VCaP (cell line): ENCODE results near the gene TTYH2.

Experiments used
- H3K27ac ChIP-seq: fragments of 450-650 bp; 2 replicates; pipeline ENCODE4 v1.5.1; 2017
- CTCF ChIP-seq: fragments of 450-650 bp; conservative IDR thresholded peaks from 2 replicates; pipeline ENCODE4 v1.5.1; 2017; ENCODE audit warnings: mild to moderate bottlenecking, moderate library complexity

Gene TTYH2

DNA sequence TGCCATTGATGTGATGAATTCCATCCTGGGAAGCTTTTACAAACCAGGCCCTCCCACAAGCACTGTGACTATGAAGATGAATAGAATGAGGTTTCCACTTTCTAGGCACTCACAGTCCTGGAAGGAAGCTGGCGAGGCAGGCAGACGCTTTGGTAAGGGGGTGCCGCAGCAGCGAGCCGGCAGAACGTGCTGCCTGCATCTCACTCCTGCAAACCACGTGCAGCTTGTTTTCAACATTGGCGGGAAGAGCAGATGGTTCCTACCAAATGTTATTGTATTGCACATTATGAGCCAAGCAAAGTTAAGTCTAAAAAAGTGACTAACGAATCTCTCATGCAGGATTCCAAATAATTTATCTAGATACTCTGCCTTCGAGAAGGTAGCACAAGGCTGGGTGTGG, 57.0 kb downstream of the TTYH2 start:
- TF ChIP-seq CTCF, result no peak
- no peak overlapping the region for H3K27ac ChIP-seq

DNA sequence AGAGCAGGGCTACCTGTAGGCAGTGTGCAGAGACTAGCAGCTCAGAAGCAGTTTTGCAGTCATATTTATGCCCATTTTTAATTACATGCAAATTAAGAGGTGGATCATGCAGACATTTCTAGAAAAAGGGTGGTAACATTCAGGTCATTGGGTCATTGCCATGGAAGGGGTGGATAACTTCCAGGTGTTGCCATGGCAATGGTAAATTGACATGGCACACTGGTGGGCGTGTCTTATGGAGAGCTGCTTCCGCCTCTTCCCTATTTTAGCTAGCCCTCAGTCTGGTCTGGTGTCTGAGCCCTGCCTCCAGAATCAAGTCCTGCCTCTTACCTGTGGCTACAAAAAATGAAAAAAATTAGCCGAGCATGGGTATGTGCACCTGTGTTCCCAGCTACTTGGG, 57.9 kb downstream of the TTYH2 start:
- TF ChIP-seq CTCF, result no peak
- H3K27ac ChIP-seq, result no peak overlapping the region

DNA sequence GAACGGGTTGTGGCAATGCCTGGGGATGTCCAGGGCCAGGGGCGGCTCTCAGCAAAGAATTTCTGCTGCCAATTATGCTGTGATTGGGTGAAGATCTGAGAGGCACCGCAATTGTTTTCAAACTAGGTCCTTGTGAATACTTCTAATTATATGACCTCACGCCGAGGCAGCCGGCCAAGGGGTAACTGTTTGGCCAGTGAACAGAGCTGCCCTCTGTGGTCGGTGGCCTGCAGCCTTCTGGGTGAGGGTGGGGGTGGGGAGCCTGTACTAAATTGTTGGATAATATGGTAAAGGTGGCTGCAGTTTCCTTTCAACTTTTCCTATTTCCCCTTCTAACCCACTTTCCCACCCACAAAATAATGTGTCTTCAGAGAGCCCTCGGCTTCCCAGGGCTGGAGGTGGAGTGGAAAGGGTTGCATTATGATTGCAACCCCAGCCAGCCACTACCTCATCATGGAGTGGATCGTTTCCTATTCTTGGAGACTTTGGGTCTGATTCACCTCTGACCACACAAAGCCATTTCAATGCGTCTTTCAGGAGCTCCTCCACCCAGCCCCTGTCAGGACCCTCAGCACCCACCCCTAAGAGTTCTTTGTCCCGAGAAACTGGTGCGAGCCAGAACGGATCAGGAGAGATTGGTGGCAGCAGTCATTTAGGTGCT, 58.7 kb downstream of the TTYH2 start:
- no peak overlapping the region for H3K27ac ChIP-seq
- TF ChIP-seq CTCF, result no peak

GRCh38 chr17:74272731-74273201, 59.4 kb downstream of the TTYH2 start:
- H3K27ac ChIP-seq, result no peak overlapping the region
- no peak for TF ChIP-seq CTCF

DNA sequence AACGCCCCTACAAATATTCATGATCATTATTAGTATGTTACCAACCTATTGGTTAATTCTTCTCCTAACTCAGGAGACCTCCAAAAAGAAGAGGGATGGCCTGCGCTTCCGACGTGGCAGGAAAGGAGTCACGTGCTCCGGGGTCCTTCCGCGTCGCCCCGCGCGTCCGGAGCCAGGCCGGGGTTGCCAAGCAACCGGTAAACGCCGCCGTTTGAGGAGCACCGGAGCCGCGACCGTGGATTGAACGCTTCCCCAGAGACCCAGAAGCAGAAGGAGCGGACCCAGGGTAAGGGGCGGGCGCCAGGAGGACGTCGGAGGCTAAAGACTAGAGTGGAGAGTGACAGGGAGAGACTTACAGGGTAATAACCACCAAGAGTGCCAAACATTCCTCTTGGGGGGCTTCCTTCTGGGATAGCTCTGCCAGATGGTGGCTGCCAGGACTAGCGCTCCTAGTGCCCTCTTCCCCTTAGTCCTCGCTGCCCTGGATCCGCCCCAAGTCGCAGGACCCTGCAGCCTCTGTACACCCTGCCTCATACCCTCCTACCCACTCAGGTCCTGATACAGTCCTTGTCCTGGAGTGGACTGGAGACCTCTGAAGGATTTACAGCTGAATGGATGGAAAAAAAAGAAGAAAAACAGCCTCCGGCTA, 60.8 kb downstream of the TTYH2 start, which contains the start of gene DNAI2:
Gene DNAI2 (plus strand): TSS at position 175 of the 649 bp plus-strand sequence. CDS start 7,584 bp downstream, outside the sequence.
- TF ChIP-seq CTCF, result no peak
- no peak within 1 kb of the TSS for H3K27ac ChIP-seq

DNA sequence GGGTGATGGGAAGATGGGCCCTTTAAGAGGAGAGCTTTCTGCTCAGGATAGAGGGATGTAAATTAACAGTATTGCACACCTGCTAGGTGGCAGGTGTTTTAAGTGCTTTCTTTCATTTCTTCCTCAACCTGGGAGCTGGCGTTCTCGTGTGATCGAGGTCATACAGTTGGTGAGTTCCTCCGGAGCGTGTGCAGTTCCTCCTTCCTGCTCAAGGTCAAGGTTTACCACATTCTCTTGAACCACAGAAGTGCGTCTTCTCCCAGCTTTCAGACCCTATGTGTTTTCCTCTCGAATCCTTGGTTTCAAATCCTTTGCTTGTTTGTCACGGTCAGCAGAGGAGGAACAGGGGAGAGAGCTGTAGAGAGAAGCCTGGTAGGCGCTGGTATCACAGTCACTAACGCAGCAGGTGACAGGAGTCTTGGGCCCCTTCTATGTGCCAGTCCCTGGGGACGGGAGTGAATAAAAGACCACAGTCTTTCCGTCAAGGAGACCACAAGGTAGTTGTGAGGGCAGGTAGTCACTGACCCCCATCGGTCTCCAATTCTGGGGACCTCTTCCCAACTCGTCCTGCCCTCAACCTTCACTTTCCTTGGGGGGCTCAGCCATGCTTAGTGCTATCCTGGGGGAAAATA, 61.5 kb downstream of the TTYH2 start:
- no peak for TF ChIP-seq CTCF
- no peak overlapping the region for H3K27ac ChIP-seq

GRCh38 chr17:74276051-74276476, 62.7 kb downstream of the TTYH2 start:
- H3K27ac ChIP-seq, result no peak overlapping the region
- no peak for TF ChIP-seq CTCF
